Endodermal cell (in vitro differentiated cells): ENCODE results near the gene WDR77. TPM values are rescaled to one million over a fixed set of nuclear protein-coding genes. Genes with fewer than 3 reads are reported as not detected.

Source experiments
- DNase-seq: peaks from one replicate; pipeline ENCODE4 v3.0.0-alpha.2; 2017
- H3K27ac ChIP-seq: 2 replicates; pipeline ENCODE4 v1.5.1; 2013; ENCODE audit warnings: mild to moderate bottlenecking, low read depth, low read length, moderate library complexity
- H3K27me3 ChIP-seq: 2 replicates; pipeline ENCODE4 v1.6.1; 2013; ENCODE audit warnings: mild to moderate bottlenecking, low read length, moderate library complexity; ENCODE audit not compliant: insufficient read depth, control insufficient read depth, poor library complexity, severe bottlenecking
- H3K36me3 ChIP-seq: 2 replicates; pipeline ENCODE4 v1.7.0; 2013; ENCODE audit warnings: mild to moderate bottlenecking, low read length, moderate library complexity; ENCODE audit not compliant: control insufficient read depth, insufficient read depth
- H3K4me1 ChIP-seq: one replicate; pipeline ENCODE4 v1.7.0; 2013; ENCODE audit warnings: low read length; ENCODE audit not compliant: control insufficient read depth, insufficient read depth
- H3K4me3 ChIP-seq: 2 replicates; pipeline ENCODE4 v1.5.1; 2013; ENCODE audit warnings: mild to moderate bottlenecking, low read length, moderate library complexity
- H3K9ac ChIP-seq: 2 replicates; pipeline ENCODE4 v1.6.1; 2013; ENCODE audit warnings: mild to moderate bottlenecking, low read length, moderate library complexity; ENCODE audit not compliant: poor library complexity, severe bottlenecking; ENCODE audit errors: extremely low read depth
- H3K9me3 ChIP-seq: 2 replicates; pipeline ENCODE4 v1.6.1; 2013; ENCODE audit warnings: mild to moderate bottlenecking, low read length, moderate library complexity; ENCODE audit not compliant: control insufficient read depth
- H3K27ac Mint-ChIP-seq: 2 replicates; pipeline ENCODE4 v1.8.0; 2020; ENCODE audit warnings: mixed read lengths
- H3K27me3 Mint-ChIP-seq: 2 replicates; pipeline ENCODE4 v1.8.0; 2021; ENCODE audit warnings: mild to moderate bottlenecking, mixed read lengths; ENCODE audit not compliant: insufficient read depth
- H3K36me3 Mint-ChIP-seq: 2 replicates; pipeline ENCODE4 v1.8.0; 2020; ENCODE audit warnings: low read depth, mixed read lengths
- H3K4me1 Mint-ChIP-seq: 2 replicates; pipeline ENCODE4 v1.8.0; 2020; ENCODE audit warnings: mixed read lengths
- H3K4me3 Mint-ChIP-seq: 2 replicates; pipeline ENCODE4 v1.8.0; 2020; ENCODE audit warnings: mild to moderate bottlenecking, moderate library complexity, mixed read lengths
- H3K9me3 Mint-ChIP-seq: 2 replicates; pipeline ENCODE4 v1.8.0; 2020; ENCODE audit warnings: mild to moderate bottlenecking, mixed read lengths
- WGBS, 2 experiments: methylation state at CpG; one replicate each; pipeline versions ENCODE4 v1.1.5 to v1.1.7; 2013; ENCODE audit warnings: missing lambda C conversion rate in 2 of 2, mixed read lengths in 1 of 2; ENCODE audit not compliant: insufficient coverage in 1 of 2, insufficient read length in 1 of 2; 5-methylcytosine and 5-hydroxymethylcytosine counted together
- total RNA-seq, 2 donors: library from RNA; stranded (reverse); fragmentation: NEBNext Ultra II Directional in 1 of 2; extraction: Animal tissue kit (Norgen Biotek cat#: 25700) in 1 of 2; gene quantifications; 2 replicates in 1 of 2; 3 replicates in 1 of 2; pipeline ENCODE4 v1.2.1, GENCODE V29; 2021
- TF ChIP-seq, protein P1 (sequence below): fragments of 200-600 bp; sonication (generic); conservative IDR thresholded peaks from 2 replicates; pipeline ENCODE4 v1.5.0; 2021; ENCODE audit warnings: antibody characterized with exemption, mild to moderate bottlenecking

The WDR77 gene
- total RNA-seq, 2 donors from 2014 or later, result 60.4 to 68.4 TPM

DNA sequence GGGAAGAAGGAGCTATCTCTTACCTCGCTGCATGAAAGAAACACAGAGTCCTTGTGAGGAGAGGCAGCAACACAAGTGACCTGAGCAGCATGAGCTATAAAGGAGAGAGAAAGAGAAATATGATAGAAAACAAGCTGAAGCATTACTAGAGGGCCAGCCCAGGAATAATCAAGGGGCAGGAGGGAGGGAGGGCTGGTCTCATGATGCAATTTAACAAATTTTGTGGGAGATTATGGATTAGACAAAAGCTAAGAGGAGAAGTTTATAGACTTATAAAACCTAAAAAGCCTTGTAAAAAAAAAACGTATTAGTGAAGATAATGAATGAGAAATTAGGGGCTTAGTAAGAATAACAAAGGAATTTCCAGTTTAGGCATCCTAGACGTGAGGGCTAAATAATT is 5.0 kb downstream of the WDR77 start:
- peaks cover 34% of the 10 kb centered on the region for H3K4me1 Mint-ChIP-seq
- H3K9me3 Mint-ChIP-seq, result no peaks in the 10 kb centered on the region
- no peak overlapping the region for H3K4me3 Mint-ChIP-seq
- no peaks in the 10 kb centered on the region for H3K27me3 Mint-ChIP-seq
- Histone ChIP-seq H3K27me3 (no peaks in the 10 kb centered on the region), H3K36me3 (peaks cover 75% of the 10 kb centered on the region), H3K4me3 (no peak overlapping the region), H3K27ac (no peak overlapping the region), H3K9ac (no peak overlapping the region), H3K9me3 (no peaks in the 10 kb centered on the region), H3K4me1 (peaks cover 2% of the 10 kb centered on the region)
- peaks cover 62% of the 10 kb centered on the region for H3K36me3 Mint-ChIP-seq
- H3K27ac Mint-ChIP-seq, result no peak overlapping the region
- DNase-seq, result no peak
- 92 to 93% methylated on average over 3 of the region's 3 CpGs for WGBS, 2 experiments
- TF ChIP-seq, protein P1, sequence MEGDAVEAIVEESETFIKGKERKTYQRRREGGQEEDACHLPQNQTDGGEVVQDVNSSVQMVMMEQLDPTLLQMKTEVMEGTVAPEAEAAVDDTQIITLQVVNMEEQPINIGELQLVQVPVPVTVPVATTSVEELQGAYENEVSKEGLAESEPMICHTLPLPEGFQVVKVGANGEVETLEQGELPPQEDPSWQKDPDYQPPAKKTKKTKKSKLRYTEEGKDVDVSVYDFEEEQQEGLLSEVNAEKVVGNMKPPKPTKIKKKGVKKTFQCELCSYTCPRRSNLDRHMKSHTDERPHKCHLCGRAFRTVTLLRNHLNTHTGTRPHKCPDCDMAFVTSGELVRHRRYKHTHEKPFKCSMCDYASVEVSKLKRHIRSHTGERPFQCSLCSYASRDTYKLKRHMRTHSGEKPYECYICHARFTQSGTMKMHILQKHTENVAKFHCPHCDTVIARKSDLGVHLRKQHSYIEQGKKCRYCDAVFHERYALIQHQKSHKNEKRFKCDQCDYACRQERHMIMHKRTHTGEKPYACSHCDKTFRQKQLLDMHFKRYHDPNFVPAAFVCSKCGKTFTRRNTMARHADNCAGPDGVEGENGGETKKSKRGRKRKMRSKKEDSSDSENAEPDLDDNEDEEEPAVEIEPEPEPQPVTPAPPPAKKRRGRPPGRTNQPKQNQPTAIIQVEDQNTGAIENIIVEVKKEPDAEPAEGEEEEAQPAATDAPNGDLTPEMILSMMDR, result no peak

DNA sequence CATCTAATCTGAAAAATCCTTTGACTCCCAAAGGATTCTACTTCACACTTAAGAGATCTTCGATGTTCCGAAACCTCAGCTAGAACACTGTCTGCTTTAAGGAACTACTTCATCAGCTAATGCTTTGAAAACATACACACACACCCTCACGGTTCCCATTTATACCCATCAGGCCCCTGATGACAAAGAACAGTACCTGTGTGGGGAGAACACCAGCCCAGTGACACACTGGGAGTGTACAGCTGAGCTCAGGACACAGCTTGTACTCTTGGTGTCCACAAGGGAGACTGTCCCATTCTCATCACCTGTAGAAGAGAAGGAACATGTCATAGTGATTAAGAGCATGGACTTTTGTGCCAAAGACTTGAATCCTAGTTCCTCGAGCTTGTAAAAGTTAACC is 6.6 kb downstream of the WDR77 start:
- DNase-seq, result no peak
- Mint-ChIP-seq H3K27me3 (no peaks in the 10 kb centered on the region), H3K36me3 (peaks cover 71% of the 10 kb centered on the region), H3K27ac (no peak overlapping the region), H3K9me3 (no peaks in the 10 kb centered on the region), H3K4me3 (no peak overlapping the region), H3K4me1 (peaks cover 24% of the 10 kb centered on the region)
- TF ChIP-seq, protein P1, result no peak
- no peak overlapping the region for H3K4me3 ChIP-seq
- H3K9me3 ChIP-seq, result no peaks in the 10 kb centered on the region
- no peaks in the 10 kb centered on the region for H3K27me3 ChIP-seq
- no peak overlapping the region for H3K27ac ChIP-seq
- no peak overlapping the region for H3K9ac ChIP-seq
- 93 to 98% methylated on average over 2 to 4 of the region's 4 CpGs for WGBS, 2 experiments
- H3K4me1 ChIP-seq, result peaks cover 2% of the 10 kb centered on the region
- peaks cover 91% of the 10 kb centered on the region for H3K36me3 ChIP-seq

DNA sequence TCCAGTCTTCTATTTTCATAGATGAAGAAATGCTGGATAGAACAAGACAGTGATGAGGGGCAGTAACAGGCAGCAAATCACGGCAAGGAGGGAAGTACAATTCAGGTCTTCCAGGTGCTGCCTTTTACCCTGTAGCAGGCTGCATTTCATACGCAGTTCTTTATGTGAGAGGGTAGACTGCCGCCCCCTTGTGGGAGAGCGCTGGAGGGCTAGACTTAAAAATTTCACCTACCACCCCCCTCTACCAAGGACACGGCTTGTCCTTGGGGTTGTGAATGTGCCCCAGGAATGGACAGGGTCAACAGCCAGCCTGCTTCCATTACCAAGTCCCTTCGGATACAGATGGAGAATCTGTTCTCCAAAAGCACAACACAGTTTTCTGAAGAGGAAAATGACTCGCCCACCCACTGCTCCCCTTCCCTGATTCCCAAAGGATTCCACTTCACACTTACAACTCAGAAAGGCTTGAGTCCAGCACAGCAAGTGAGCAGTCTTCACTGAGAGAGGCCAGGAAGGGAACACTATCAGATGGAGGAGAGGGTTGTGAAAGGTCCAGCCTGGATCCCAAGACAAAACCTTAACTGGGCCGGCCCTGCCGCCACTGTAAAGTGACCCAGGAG is 7.4 kb downstream of the WDR77 start:
- peak; percentile 88 for DNase-seq
- Histone ChIP-seq H3K4me1 (peaks cover 2% of the 10 kb centered on the region), H3K9me3 (no peaks in the 10 kb centered on the region), H3K9ac (no peak overlapping the region), H3K27ac (no peak overlapping the region), H3K4me3 (no peak overlapping the region), H3K27me3 (no peaks in the 10 kb centered on the region), H3K36me3 (peaks cover 93% of the 10 kb centered on the region)
- H3K9me3 Mint-ChIP-seq, result no peaks in the 10 kb centered on the region
- peak overlapping the region; percentile 58 for H3K27ac Mint-ChIP-seq
- H3K36me3 Mint-ChIP-seq, result peaks cover 70% of the 10 kb centered on the region
- TF ChIP-seq, protein P1, result peak; percentile 91
- 71 to 100% methylated on average over 2 to 9 of the region's 9 CpGs for WGBS, 2 experiments
- no peaks in the 10 kb centered on the region for H3K27me3 Mint-ChIP-seq
- no peak overlapping the region for H3K4me3 Mint-ChIP-seq
- peaks cover 17% of the 10 kb centered on the region for H3K4me1 Mint-ChIP-seq
